HepG2 (cell line): Measurements from ENCODE around the gene SCAND1. TPM values are rescaled to one million over a fixed set of nuclear protein-coding genes. Genes with fewer than 3 reads are reported as not detected.

Experiments
- ATAC-seq: fragments of 200-7000 bp; cut with Tn5 transposase; 3 replicates; pipeline ENCODE4 v1.9.1; 2020; ENCODE audit warnings: mild to moderate bottlenecking, moderate library complexity
- BruUV-seq: library from RNA; stranded (reverse); fragments of 400-500 nt; replicated peaks from 2 replicates; lab custom pipeline; 2021; lab: Mats Ljungman, UMichigan
- CTCF ChIA-PET: fragments of 300-600 bp; formaldehyde crosslinking; extraction: SDS; loops from one replicate; lab custom pipeline; 2021; ENCODE audit warnings: low total read pairs, inconsistent platforms, low intra/inter-chr PET ratio; lab: Yijun Ruan, JAX
- POLR2A ChIA-PET: fragments of 350-600 bp; sonication (Branson Sonifier 250); formaldehyde crosslinking; loops from one replicate; lab custom pipeline; 2020; ENCODE audit warnings: antibody characterized with exemption, inconsistent platforms; lab: Yijun Ruan, JAX
- DNase-seq: peaks from one replicate; pipeline ENCODE4 v3.0.0-alpha.2; 2015; ENCODE audit warnings: low spot score
- FAIRE-seq: peaks from 3 replicates; lab custom pipeline; 2011; peaks lifted over from hg19 to GRCh38; lab: Jason Lieb, UNC
- H2AFZ ChIP-seq: one replicate; pipeline ENCODE4 v1.6.1; 2011; ENCODE audit warnings: low read length, inconsistent platforms
- H3K27ac ChIP-seq: fragments of 300-600 bp; 3 replicates; pipeline ENCODE4 v1.8.0; 2011; ENCODE audit warnings: mixed run types, mild to moderate bottlenecking, mixed read lengths, low read length, inconsistent platforms; ENCODE audit not compliant: insufficient read depth; ENCODE audit errors: extremely low read length
- H3K27me3 ChIP-seq, 2 experiments: fragments of 200-600 bp in 1 of 2; 2 replicates in 1 of 2; 3 replicates in 1 of 2; pipeline versions ENCODE4 v1.6.0 to v1.8.0; 2011; ENCODE audit warnings: low read length in 2 of 2, mild to moderate bottlenecking in 2 of 2, moderate library complexity in 2 of 2, inconsistent platforms in 1 of 2; ENCODE audit not compliant: insufficient read depth in 2 of 2, control insufficient read depth in 1 of 2
- H3K36me3 ChIP-seq, 2 experiments: fragments of 200-600 bp in 1 of 2; replicated peaks in 1 of 2; 2 replicates in 1 of 2; 3 replicates in 1 of 2; pipeline versions ENCODE4 v1.5.1 to v1.8.0; 2011; ENCODE audit warnings: low read length in 2 of 2, inconsistent platforms in 1 of 2; ENCODE audit not compliant: insufficient read depth in 2 of 2, control insufficient read depth in 1 of 2
- H3K4me1 ChIP-seq: 2 replicates; pipeline ENCODE4 v1.5.1; 2012; ENCODE audit warnings: low read length, inconsistent platforms; ENCODE audit not compliant: insufficient read depth
- H3K4me2 ChIP-seq: 2 replicates; pipeline ENCODE4 v1.6.0; 2011; ENCODE audit warnings: low read depth, low read length, inconsistent platforms
- H3K4me3 ChIP-seq, 3 experiments: fragments of 200-600 bp in 1 of 3; sonication (generic), shearing (Covaris generic) in 1 of 3; replicated peaks in 1 of 3; 2 replicates each; pipeline ENCODE4 v1.5.1; 2011 to 2016; ENCODE audit warnings: low read length in 3 of 3, inconsistent platforms in 2 of 3, low read depth in 2 of 3, mild to moderate bottlenecking in 2 of 3, control low read depth in 1 of 3, mixed read lengths in 1 of 3; ENCODE audit not compliant: insufficient read depth in 1 of 3
- H3K79me2 ChIP-seq: one replicate; pipeline ENCODE4 v1.6.1; 2011; ENCODE audit warnings: low read length, inconsistent platforms; ENCODE audit not compliant: insufficient read depth
- H3K9ac ChIP-seq: 2 replicates; pipeline ENCODE4 v1.6.0; 2011; ENCODE audit warnings: mild to moderate bottlenecking, low read depth, low read length, inconsistent platforms; ENCODE audit not compliant: insufficient read depth
- H3K9me3 ChIP-seq: 2 replicates; pipeline ENCODE4 v1.5.1; 2012; ENCODE audit warnings: mild to moderate bottlenecking, low read length
- H4K20me1 ChIP-seq: 2 replicates; pipeline ENCODE4 v1.6.0; 2011; ENCODE audit warnings: inconsistent platforms, mild to moderate bottlenecking, low read length, moderate library complexity; ENCODE audit not compliant: insufficient read depth
- KLF9 ChIP-seq: IDR thresholded peaks from 2 replicates; pipeline ENCODE4 v1.6.1; 2016; ENCODE audit warnings: low read depth
- PHF8 ChIP-seq: sonication (generic); formaldehyde crosslinking; IDR thresholded peaks from 2 replicates; pipeline ENCODE4 v1.5.0; 2020; ENCODE audit warnings: missing genetic modification reagents
- RBM22 ChIP-seq: fragments of 200-400 bp; formaldehyde crosslinking; optimal IDR thresholded peaks from 2 replicates; pipeline ENCODE3; 2017; ENCODE audit warnings: mild to moderate bottlenecking, low read length, moderate library complexity
- SRSF9 ChIP-seq: fragments of 200-400 bp; formaldehyde crosslinking; IDR thresholded peaks from 2 replicates; pipeline ENCODE4 v1.6.1; 2018; ENCODE audit warnings: borderline replicate concordance, mild to moderate bottlenecking, low read depth, low read length; ENCODE audit not compliant: insufficient read depth, poor library complexity, severe bottlenecking
- SRY ChIP-seq: sonication (generic); formaldehyde crosslinking; IDR thresholded peaks from 2 replicates; pipeline ENCODE4 v1.8.0; 2022; ENCODE audit warnings: mild to moderate bottlenecking, missing genetic modification reagents
- THYN1 ChIP-seq: sonication (generic); formaldehyde crosslinking; IDR thresholded peaks from 2 replicates; pipeline ENCODE4 v1.8.1; 2023; ENCODE audit warnings: low read depth, mild to moderate bottlenecking, moderate library complexity, missing genetic modification reagents, borderline replicate concordance
- ZNF354B ChIP-seq: sonication (generic); formaldehyde crosslinking; IDR thresholded peaks from 2 replicates; pipeline ENCODE4 v1.8.0; 2022; ENCODE audit warnings: mild to moderate bottlenecking, missing genetic modification reagents
- ZNF530 ChIP-seq: sonication (generic); formaldehyde crosslinking; IDR thresholded peaks from 2 replicates; pipeline ENCODE4 v1.5.0; 2020; ENCODE audit warnings: low read depth, mild to moderate bottlenecking, missing genetic modification reagents
- ZNF576 ChIP-seq: sonication (generic); formaldehyde crosslinking; IDR thresholded peaks from 2 replicates; pipeline ENCODE4 v1.4.0; 2020; ENCODE audit warnings: mild to moderate bottlenecking, missing genetic modification reagents
- ZNF749 ChIP-seq: sonication (generic); formaldehyde crosslinking; IDR thresholded peaks from 2 replicates; pipeline ENCODE4 v1.8.0; 2022; ENCODE audit warnings: mild to moderate bottlenecking, missing genetic modification reagents, moderate library complexity, borderline replicate concordance
- ZNF777 ChIP-seq: sonication (generic); formaldehyde crosslinking; IDR thresholded peaks from 2 replicates; pipeline ENCODE4 v1.4.0; 2020; ENCODE audit warnings: missing genetic modification reagents
- ZSCAN30 ChIP-seq: sonication (generic); formaldehyde crosslinking; IDR thresholded peaks from 2 replicates; pipeline ENCODE4 v1.5.0; 2020; ENCODE audit warnings: mild to moderate bottlenecking, missing genetic modification reagents
- WGBS: methylation state at CpG from one replicate; pipeline ENCODE4 v1.1.6; 2017; ENCODE audit warnings: low lambda C conversion rate; 5-methylcytosine and 5-hydroxymethylcytosine counted together
- in situ Hi-C: cut with HindIII; loops from 2 replicates; pipeline ENCODE4 v1.10.0; 2017; ENCODE audit warnings: low pct_unique_long_range_greater_than_20kb; ENCODE audit not compliant: extremely low pct_ligation_motif_present
- intact Hi-C: fragments of 100-400 bp; cut with micrococcal nuclease; formaldehyde crosslinking; loops from one replicate; pipeline ENCODE4 v1.10.0; 2022; ENCODE audit not compliant: unreplicated experiment
- polyA plus RNA-seq, 8 experiments: library from polyadenylated mRNA; depleted of rRNA in 3 of 8; stranded (reverse) in 7 of 8; unstranded in 1 of 8; fragments of >200 nt; fragmentation: Illumina TruSeq in 4 of 8; extraction: Trizol in 4 of 8; gene quantifications; 2 replicates each; pipeline versions ENCODE4 v1.2.1 to v1.2.3, GENCODE V29; 2011 to 2016; ENCODE audit warnings: low read depth in 4 of 8, missing spikeins in 1 of 8, mixed read lengths in 1 of 8; ENCODE audit not compliant: insufficient read depth in 1 of 8
- total RNA-seq, 5 experiments: library from RNA; depleted of rRNA; stranded (reverse); fragments of >200 nt; fragmentation: Illumina TruSeq; extraction: Trizol; gene quantifications; 2 replicates each; pipeline ENCODE4 v1.2.3, GENCODE V29; 2016; ENCODE audit warnings: low read depth in 1 of 5
- TF ChIP-seq, protein P1 (sequence below): sonication (generic); formaldehyde crosslinking; IDR thresholded peaks from 2 replicates; pipeline ENCODE4 v1.5.0; 2020; ENCODE audit warnings: missing genetic modification reagents

The SCAND1 gene
- total and polyA plus RNA-seq, 2 of the 13 experiments (the other 11 are each of a cell fraction or from before 2014, with no cell fraction given): 19.3 to 109 TPM

DNA sequence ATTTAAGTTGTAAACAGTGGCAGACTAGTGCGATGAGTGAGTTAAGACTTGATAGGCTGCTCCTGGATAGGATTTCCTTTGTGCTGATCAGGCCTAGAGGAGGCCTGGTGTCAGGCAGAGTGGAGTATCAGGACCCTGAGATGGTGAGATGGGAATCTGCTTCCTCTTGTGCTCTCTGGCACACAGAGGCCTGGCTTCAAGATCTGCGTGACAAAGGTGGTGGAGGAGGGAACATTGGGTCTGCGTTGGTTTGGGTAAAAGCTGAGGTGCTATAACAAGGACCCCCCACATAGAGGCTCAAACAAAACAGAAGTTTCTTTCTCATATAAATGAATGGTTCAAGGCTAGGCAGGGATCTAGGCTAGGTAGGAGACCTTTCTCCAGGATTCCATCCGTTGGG is 20.3 kb downstream of the SCAND1 start:
- FAIRE-seq (no peak), ATAC-seq (no peak), DNase-seq (no peak)
- Histone ChIP-seq H4K20me1 (no peaks in the 10 kb centered on the region), H3K4me1 (no peaks in the 10 kb centered on the region), H3K9ac (no peak overlapping the region), H3K79me2 (no peaks in the 10 kb centered on the region), H3K36me3 (peaks cover 20 to 39% of the 10 kb centered on the region in 2 experiments), H3K27ac (no peak overlapping the region), H3K4me2 (no peak overlapping the region), H3K9me3 (no peaks in the 10 kb centered on the region), H3K4me3 (no peak overlapping the region), H2AFZ (no peak overlapping the region), H3K27me3 (no peaks in the 10 kb centered on the region)
- TF ChIP-seq ZSCAN30 (CRISPR knock-in tag) (no peak), ZNF749 (CRISPR knock-in tag) (no peak)
- ChIA-PET POLR2A (no interaction called here), CTCF (no interaction called here)
- WGBS: 98% methylated on average over 4 of the region's 4 CpGs
- in situ Hi-C loops (no loop called here), intact Hi-C loops (no loop called here)
- no TSS peak for BruUV-seq

DNA sequence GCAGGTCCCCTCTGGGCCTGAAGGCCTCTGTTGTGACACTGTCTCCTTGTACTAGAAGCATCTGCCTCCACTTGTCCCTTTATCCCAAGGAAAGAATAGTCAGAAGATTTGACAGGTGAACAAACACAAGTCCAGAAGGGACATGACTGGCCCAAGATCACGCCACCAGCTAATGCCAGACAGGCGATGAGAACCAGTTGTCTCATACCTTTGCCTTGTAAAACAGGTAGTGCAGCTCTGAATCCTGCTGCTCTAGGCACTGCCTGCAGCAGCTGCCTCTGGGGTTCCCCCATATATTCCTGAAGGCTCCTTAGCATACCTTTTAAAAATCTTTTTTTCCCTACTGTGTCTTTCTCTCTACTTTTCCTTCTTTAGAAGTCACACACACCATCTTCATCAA is 25.0 kb downstream of the SCAND1 start:
- TF ChIP-seq SRSF9 (no peak), THYN1 (CRISPR knock-in tag) (no peak), KLF9 (CRISPR knock-in tag) (no peak), ZNF576 (CRISPR knock-in tag) (no peak), ZNF530 (CRISPR knock-in tag) (no peak), RBM22 (no peak), SRY (CRISPR knock-in tag) (no peak), PHF8 (CRISPR knock-in tag) (no peak), ZNF354B (CRISPR knock-in tag) (no peak), ZNF777 (no peak)
- TF ChIP-seq, protein P1, sequence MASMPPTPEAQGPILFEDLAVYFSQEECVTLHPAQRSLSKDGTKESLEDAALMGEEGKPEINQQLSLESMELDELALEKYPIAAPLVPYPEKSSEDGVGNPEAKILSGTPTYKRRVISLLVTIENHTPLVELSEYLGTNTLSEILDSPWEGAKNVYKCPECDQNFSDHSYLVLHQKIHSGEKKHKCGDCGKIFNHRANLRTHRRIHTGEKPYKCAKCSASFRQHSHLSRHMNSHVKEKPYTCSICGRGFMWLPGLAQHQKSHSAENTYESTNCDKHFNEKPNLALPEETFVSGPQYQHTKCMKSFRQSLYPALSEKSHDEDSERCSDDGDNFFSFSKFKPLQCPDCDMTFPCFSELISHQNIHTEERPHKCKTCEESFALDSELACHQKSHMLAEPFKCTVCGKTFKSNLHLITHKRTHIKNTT: no peak
- TF ChIP-seq, all 625 proteins: peak for 0
- in situ Hi-C loops (no loop called here), intact Hi-C loops (no loop called here)
- no peak overlapping the region for H3K4me2 ChIP-seq
- WGBS: 97% methylated on average over 2 of the region's 2 CpGs
- no peaks in the 10 kb centered on the region for H3K9me3 ChIP-seq
- no peaks in the 10 kb centered on the region for H4K20me1 ChIP-seq
- ATAC-seq (no peak), DNase-seq (no peak), FAIRE-seq (no peak)
- POLR2A ChIA-PET: no interaction called here
- H3K27ac ChIP-seq: no peak overlapping the region
- CTCF ChIA-PET: no interaction called here
- H3K27me3 ChIP-seq: no peaks in the 10 kb centered on the region
- H3K9ac ChIP-seq: no peak overlapping the region
- no peaks in the 10 kb centered on the region for H3K79me2 ChIP-seq
- BruUV-seq: no TSS peak
- H3K4me3 ChIP-seq: no peak overlapping the region
- H3K36me3 ChIP-seq: peaks cover 19 to 53% of the 10 kb centered on the region in 2 experiments
- no peaks in the 10 kb centered on the region for H3K4me1 ChIP-seq
- no peak overlapping the region for H2AFZ ChIP-seq
